ENCODE results near the gene NKX6-2. TPM values are rescaled to one million over a fixed set of nuclear protein-coding genes. Genes with fewer than 3 reads are reported as not detected.

NKX6-2 gene
- polyA plus RNA-seq, 5 donors, result 4.0 to 9.1 (median 6.8) TPM

- DNase-seq, result no peak
Observed at GRCh38 chr10:132739225-132739613, 46.7 kb downstream of the NKX6-2 start.

GRCh38 chr10:132738454-132739224 lies 47.3 kb downstream of the NKX6-2 start:
- no peak for DNase-seq

- DNase-seq, result no peak
Observed at GRCh38 chr10:132737390-132738048, 48.4 kb downstream of the NKX6-2 start.

- DNase-seq, result no peak
Observed at GRCh38 chr10:132735923-132736391, 50.0 kb downstream of the NKX6-2 start.

- DNase-seq, result no peak
Observed at GRCh38 chr10:132735341-132735775, 50.6 kb downstream of the NKX6-2 start.

- no peak for DNase-seq
Observed at GRCh38 chr10:132733926-132734325, 52.0 kb downstream of the NKX6-2 start.

Other genes starting within 250 kb of the NKX6-2 start
- gene INPP5A, start 248.4 kb downstream of the NKX6-2 start, polyA plus RNA-seq (ENCODE audit: insufficient read depth in 1 of 5, insufficient read length in 5 of 5, low replicate concordance in 1 of 5), result 10 to 100 TPM; 27.7 to 41.7 (median 35.5) TPM
- gene CFAP46, start 156.4 kb upstream of the NKX6-2 start, polyA plus RNA-seq (ENCODE audit: insufficient read depth in 1 of 5, insufficient read length in 5 of 5, low replicate concordance in 1 of 5), result 1 to 10 TPM; 2.3 to 5.2 (median 3.8) TPM